SU-DHL-6 (cell line): ENCODE measurements around the gene FANCC.

Source experiments
- H2AFZ ChIP-seq: fragments of 200-600 bp; sonication (generic); 2 replicates; pipeline ENCODE4 v1.6.1; 2014; ENCODE audit warnings: low read depth, mild to moderate bottlenecking, moderate library complexity, mixed read lengths, antibody characterized with exemption, low read length; ENCODE audit not compliant: severe bottlenecking
- H3F3A ChIP-seq: fragments of 200-600 bp; shearing (Covaris generic); 2 replicates; pipeline ENCODE4 v1.6.0; 2016; ENCODE audit warnings: antibody characterized with exemption, mild to moderate bottlenecking; ENCODE audit not compliant: insufficient read depth
- H3K27ac ChIP-seq: fragments of 200-600 bp; sonication (generic); 2 replicates; pipeline ENCODE4 v1.5.1; 2016; ENCODE audit warnings: low read depth, mild to moderate bottlenecking, low read length, moderate library complexity, mixed read lengths
- H3K27me3 ChIP-seq: fragments of 200-600 bp; sonication (generic), shearing (Covaris generic); 2 replicates; pipeline ENCODE4 v1.6.0; 2014; ENCODE audit warnings: mild to moderate bottlenecking, low read length
- H3K36me3 ChIP-seq: fragments of 200-600 bp; sonication (generic); 2 replicates; pipeline ENCODE4 v1.6.1; 2014; ENCODE audit warnings: mild to moderate bottlenecking, low read length, mixed read lengths
- H3K4me2 ChIP-seq: fragments of 300-600, 200-600 bp; shearing (Covaris generic), sonication (generic); 2 replicates; pipeline ENCODE4 v1.6.0; 2014; ENCODE audit warnings: low read length, low read depth, mild to moderate bottlenecking; ENCODE audit not compliant: poor library complexity, severe bottlenecking
- H3K4me3 ChIP-seq: fragments of 200-600 bp; sonication (generic); 2 replicates; pipeline ENCODE4 v1.5.1; 2014; ENCODE audit warnings: antibody characterized with exemption, low read length, mild to moderate bottlenecking, mixed read lengths; ENCODE audit not compliant: insufficient read depth, poor library complexity, severe bottlenecking
- H3K79me2 ChIP-seq: fragments of 200-600 bp; sonication (generic); 2 replicates; pipeline ENCODE4 v1.6.1; 2014; ENCODE audit warnings: mild to moderate bottlenecking, low read length, moderate library complexity; ENCODE audit not compliant: insufficient read depth
- H3K9ac ChIP-seq: fragments of 200-600 bp; sonication (generic); 2 replicates; pipeline ENCODE4 v1.7.0; 2014; ENCODE audit warnings: mild to moderate bottlenecking, low read length
- H3K9me2 ChIP-seq: fragments of 200-600 bp; sonication (generic); replicated peaks from 2 replicates; pipeline ENCODE4 v1.6.1; 2014; ENCODE audit warnings: low read length; ENCODE audit not compliant: insufficient read depth
- H3K9me3 ChIP-seq: fragments of 200-600 bp; sonication (generic); 2 replicates; pipeline ENCODE4 v1.6.1; 2014; ENCODE audit warnings: low read length, mixed read lengths; ENCODE audit not compliant: insufficient read depth
- H4K20me1 ChIP-seq: fragments of 200-600 bp; sonication (generic); 2 replicates; pipeline ENCODE4 v1.6.1; 2014; ENCODE audit warnings: low read depth, mild to moderate bottlenecking, antibody characterized with exemption, low read length, moderate library complexity, mixed read lengths
- CTCF ChIP-seq: fragments of 200-600 bp; sonication (generic); IDR thresholded peaks from one replicate; pipeline ENCODE4 v1.5.1; 2017; ENCODE audit warnings: antibody characterized with exemption, mild to moderate bottlenecking, low read length, moderate library complexity; ENCODE audit not compliant: insufficient read depth, poor library complexity, severe bottlenecking
- EZH2phosphoT487 ChIP-seq: fragments of 200-600 bp; sonication (generic), shearing (Covaris generic); conservative IDR thresholded peaks from 2 replicates; pipeline ENCODE4 v1.6.1; 2018; ENCODE audit warnings: mild to moderate bottlenecking, antibody characterized with exemption, low read length, moderate library complexity, mixed read lengths

FANCC gene

GRCh38 chr9:95081998-95082397, 235.5 kb downstream of the FANCC start:
- no peak overlapping the region for H3K27ac ChIP-seq
- H2AFZ ChIP-seq: no peak overlapping the region
- H3K36me3 ChIP-seq: no peaks in the 10 kb centered on the region
- no peak overlapping the region for H3K9ac ChIP-seq
- H3K9me3 ChIP-seq: no peaks in the 10 kb centered on the region
- H3K79me2 ChIP-seq: no peaks in the 10 kb centered on the region
- no peaks in the 10 kb centered on the region for H3K9me2 ChIP-seq
- H4K20me1 ChIP-seq: no peaks in the 10 kb centered on the region
- no peaks in the 10 kb centered on the region for H3K27me3 ChIP-seq
- no peaks in the 10 kb centered on the region for H3F3A ChIP-seq
- no peak overlapping the region for H3K4me2 ChIP-seq
- TF ChIP-seq EZH2phosphoT487 (no peak), CTCF (no peak)
- no peak overlapping the region for H3K4me3 ChIP-seq

- no peak overlapping the region for H2AFZ ChIP-seq
- no peak overlapping the region for H3K27ac ChIP-seq
- no peaks in the 10 kb centered on the region for H3K9me3 ChIP-seq
- H4K20me1 ChIP-seq: no peaks in the 10 kb centered on the region
- H3K79me2 ChIP-seq: no peaks in the 10 kb centered on the region
- no peak overlapping the region for H3K9ac ChIP-seq
- no peaks in the 10 kb centered on the region for H3K9me2 ChIP-seq
- H3K4me3 ChIP-seq: no peak overlapping the region
- H3K27me3 ChIP-seq: no peaks in the 10 kb centered on the region
- no peak overlapping the region for H3K4me2 ChIP-seq
- H3F3A ChIP-seq: no peaks in the 10 kb centered on the region
- no peaks in the 10 kb centered on the region for H3K36me3 ChIP-seq
- TF ChIP-seq EZH2phosphoT487 (no peak), CTCF (no peak)
Observed at GRCh38 chr9:95080961-95081647, 236.4 kb downstream of the FANCC start.

- no peaks in the 10 kb centered on the region for H3F3A ChIP-seq
Observed at GRCh38 chr9:95079461-95079860, 238.0 kb downstream of the FANCC start.

More at GRCh38 chr9:95079461-95079860, 238.0 kb downstream of the FANCC start:
- Histone ChIP-seq H3K4me3 (no peak overlapping the region), H3K9me3 (no peaks in the 10 kb centered on the region), H2AFZ (no peak overlapping the region), H3K79me2 (no peaks in the 10 kb centered on the region), H3K27ac (no peak overlapping the region), H3K27me3 (no peaks in the 10 kb centered on the region), H3K9me2 (no peaks in the 10 kb centered on the region), H3K36me3 (no peaks in the 10 kb centered on the region), H3K4me2 (no peak overlapping the region), H4K20me1 (no peaks in the 10 kb centered on the region), H3K9ac (no peak overlapping the region)
- TF ChIP-seq CTCF (no peak), EZH2phosphoT487 (no peak)
